HK-2 (cell line): Measurements from ENCODE around the gene RPL11.
A peak's percentile ranks its signal among the peaks of the same experiment; 100 is the strongest.
"Not testable (repeated sequence)": the region's sequence is repeated elsewhere in the genome, so short reads cannot be mapped to it uniquely, and the experiment has no call there.

Source experiments
- DNase-seq: peaks from one replicate; pipeline ENCODE4 v3.0.0-alpha.2; 2018; ENCODE audit not compliant: unreplicated experiment

Gene RPL11

GRCh38 chr1:23685197-23685596 lies 6.4 kb upstream of the RPL11 start:
- not testable (repeated sequence) for DNase-seq

- not testable (repeated sequence) for DNase-seq
Measured at GRCh38 chr1:23687680-23688079, 3.9 kb upstream of the RPL11 start.

GRCh38 chr1:23688281-23688680 lies 3.3 kb upstream of the RPL11 start:
- not testable (repeated sequence) for DNase-seq

GRCh38 chr1:23692308-23692871 lies 784 bp downstream of the RPL11 start:
- no peak for DNase-seq

- no peak for DNase-seq
Measured at GRCh38 chr1:23693599-23693998, 2.0 kb downstream of the RPL11 start.

- no peak for DNase-seq
Measured at GRCh38 chr1:23694371-23694770, 2.8 kb downstream of the RPL11 start.

- no peak for DNase-seq
Measured at GRCh38 chr1:23695667-23696066, 4.1 kb downstream of the RPL11 start.

- no peak for DNase-seq
Measured at GRCh38 chr1:23696335-23696989, 4.9 kb downstream of the RPL11 start.

GRCh38 chr1:23698466-23698865 lies 6.9 kb downstream of the RPL11 start:
- no peak for DNase-seq

GRCh38 chr1:23699280-23700179 lies 7.9 kb downstream of the RPL11 start:
- DNase-seq, result no peak

GRCh38 chr1:23701310-23701709 lies 9.7 kb downstream of the RPL11 start:
- no peak for DNase-seq

- no peak for DNase-seq
Measured at GRCh38 chr1:23701996-23702395, 10.4 kb downstream of the RPL11 start.

GRCh38 chr1:23704834-23705495 lies 13.4 kb downstream of the RPL11 start:
- DNase-seq, result no peak

- no peak for DNase-seq
Measured at GRCh38 chr1:23709229-23709628, 17.6 kb downstream of the RPL11 start.

- DNase-seq, result peak; percentile 43
Measured at GRCh38 chr1:23718482-23718881, 26.9 kb downstream of the RPL11 start.

- DNase-seq, result no peak
Measured at GRCh38 chr1:23719162-23719820, 27.7 kb downstream of the RPL11 start.

- no peak for DNase-seq
Measured at GRCh38 chr1:23720256-23720995, 28.8 kb downstream of the RPL11 start.

- DNase-seq, result no peak
Measured at GRCh38 chr1:23722652-23723051, 31.0 kb downstream of the RPL11 start.

GRCh38 chr1:23726686-23727085 lies 35.1 kb downstream of the RPL11 start:
- DNase-seq, result no peak

- no peak for DNase-seq
Measured at GRCh38 chr1:23727362-23727811, 35.8 kb downstream of the RPL11 start.
